HG02571 (cell line): ENCODE results near the gene CDC42BPA.
"Not testable (repeated sequence)": the region's sequence is repeated elsewhere in the genome, so short reads cannot be mapped to it uniquely, and the experiment has no call there.

Source experiments
- ATAC-seq: cut with Tn5 transposase; IDR thresholded peaks from one replicate; pipeline ENCODE4 v1.9.1; 2021; ENCODE audit warnings: mild to moderate bottlenecking, moderate library complexity; ENCODE audit not compliant: unreplicated experiment

CDC42BPA gene, protein sequence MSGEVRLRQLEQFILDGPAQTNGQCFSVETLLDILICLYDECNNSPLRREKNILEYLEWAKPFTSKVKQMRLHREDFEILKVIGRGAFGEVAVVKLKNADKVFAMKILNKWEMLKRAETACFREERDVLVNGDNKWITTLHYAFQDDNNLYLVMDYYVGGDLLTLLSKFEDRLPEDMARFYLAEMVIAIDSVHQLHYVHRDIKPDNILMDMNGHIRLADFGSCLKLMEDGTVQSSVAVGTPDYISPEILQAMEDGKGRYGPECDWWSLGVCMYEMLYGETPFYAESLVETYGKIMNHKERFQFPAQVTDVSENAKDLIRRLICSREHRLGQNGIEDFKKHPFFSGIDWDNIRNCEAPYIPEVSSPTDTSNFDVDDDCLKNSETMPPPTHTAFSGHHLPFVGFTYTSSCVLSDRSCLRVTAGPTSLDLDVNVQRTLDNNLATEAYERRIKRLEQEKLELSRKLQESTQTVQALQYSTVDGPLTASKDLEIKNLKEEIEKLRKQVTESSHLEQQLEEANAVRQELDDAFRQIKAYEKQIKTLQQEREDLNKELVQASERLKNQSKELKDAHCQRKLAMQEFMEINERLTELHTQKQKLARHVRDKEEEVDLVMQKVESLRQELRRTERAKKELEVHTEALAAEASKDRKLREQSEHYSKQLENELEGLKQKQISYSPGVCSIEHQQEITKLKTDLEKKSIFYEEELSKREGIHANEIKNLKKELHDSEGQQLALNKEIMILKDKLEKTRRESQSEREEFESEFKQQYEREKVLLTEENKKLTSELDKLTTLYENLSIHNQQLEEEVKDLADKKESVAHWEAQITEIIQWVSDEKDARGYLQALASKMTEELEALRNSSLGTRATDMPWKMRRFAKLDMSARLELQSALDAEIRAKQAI (N-terminal part only)

DNA sequence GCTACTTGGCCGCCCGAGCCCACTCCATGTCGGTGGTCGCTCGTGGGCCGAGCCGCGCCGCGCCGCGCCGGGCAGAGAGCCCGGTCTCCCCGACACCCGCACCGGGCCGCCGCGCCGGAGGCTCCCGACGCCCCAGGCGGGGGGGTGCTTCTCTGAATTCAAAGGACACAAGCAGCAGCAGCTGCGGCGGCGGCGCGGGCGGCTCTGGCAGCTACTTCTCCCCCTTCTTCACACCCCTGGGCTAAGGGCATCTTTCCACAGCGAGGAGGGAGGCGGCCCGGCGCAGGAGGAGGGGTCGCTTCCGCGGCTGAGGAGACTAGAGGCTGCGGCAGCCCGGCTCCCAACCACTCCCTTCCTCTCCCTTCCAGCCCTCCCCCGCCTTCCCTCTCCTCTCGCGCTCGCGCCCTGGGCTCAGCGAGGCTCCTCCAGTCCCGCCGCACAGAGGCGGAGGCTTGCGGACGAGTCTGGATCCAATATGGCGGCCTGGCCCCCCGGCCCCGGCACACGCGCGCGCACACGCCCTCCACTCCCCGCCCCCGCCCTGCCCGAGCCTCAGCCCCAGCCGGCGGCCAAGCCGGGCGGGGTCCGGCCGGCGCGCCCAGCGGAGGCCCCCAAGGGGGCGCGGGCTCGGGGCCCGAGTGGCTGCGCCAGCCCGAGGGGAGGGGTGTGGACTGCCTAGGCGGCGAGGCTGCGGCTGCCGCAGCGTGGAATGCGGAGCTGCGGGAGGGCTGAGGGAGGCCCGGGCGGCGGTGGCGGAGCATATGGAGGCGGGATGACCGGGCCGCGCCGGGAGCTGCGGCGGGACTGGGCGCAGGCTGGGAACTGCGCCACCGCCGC is at the start of gene CDC42BPA:
Gene CDC42BPA (minus strand): TSS at position 477 of the 837 bp plus-strand sequence. CDS start 1,310 bp downstream, outside the sequence.
- peak; percentile 38 for ATAC-seq

DNA sequence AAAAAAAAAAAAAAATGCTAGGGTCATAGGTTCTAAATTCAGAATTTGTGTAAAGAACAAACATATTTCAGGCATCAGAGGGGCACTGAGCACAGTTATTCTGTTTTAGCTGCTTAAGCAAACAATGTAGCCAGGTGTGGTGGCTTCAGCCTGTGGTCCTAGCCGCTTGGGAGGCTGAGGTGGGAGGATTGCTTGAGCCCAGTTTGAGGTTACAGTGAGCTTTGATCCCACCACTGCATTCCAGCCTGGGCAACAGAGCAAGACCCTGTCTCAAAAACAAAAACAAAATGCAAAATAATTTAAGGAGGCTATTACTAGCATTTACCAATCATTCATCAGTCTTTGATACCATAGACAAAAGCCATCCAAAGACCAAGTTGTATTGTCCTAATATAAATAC is 49.7 kb upstream of the CDC42BPA start:
- ATAC-seq = no peak

DNA sequence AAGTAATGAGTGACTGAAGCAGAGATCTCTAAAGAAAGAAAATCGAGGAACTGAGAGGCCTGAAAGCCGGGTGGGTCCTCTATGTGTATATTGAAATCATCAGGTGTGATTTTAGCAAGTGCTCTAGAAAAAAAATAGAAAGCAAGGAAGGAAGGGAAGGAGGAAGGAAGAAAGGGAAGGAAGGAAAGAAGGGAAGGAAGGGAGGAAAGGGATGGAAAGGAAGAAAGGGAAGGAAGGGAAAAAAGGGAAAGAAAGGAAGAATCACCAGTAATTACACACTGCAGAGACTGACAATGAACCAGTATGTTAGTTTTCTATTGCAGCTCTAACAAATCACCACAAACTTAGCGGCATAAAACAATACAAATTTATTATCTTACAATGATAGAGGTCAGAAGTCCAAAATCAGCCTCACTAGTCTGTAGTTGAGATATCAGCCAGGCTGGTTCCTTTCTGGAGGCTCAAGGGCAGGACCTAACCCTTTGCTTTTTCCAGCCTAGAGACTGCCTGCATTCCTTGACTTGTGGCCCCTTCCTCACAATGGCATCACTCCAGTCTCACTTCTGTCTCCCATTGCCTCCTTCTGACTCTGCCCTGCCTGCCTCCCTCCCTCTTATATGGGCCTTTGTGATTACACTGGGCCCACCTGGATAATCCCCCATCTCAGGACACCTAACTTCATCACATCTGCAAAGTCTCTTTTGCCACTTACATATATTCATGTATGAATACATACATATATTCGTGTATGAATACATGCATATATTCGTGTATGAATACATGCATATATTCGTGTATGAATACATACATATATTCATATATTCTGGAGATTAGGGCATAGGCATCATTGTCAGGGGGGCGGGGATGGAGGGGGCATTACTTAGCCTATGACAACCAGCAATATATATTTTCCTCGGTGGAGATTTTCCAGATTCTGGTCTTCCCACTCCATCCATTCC is 47.5 kb upstream of the CDC42BPA start:
- no peak for ATAC-seq

DNA sequence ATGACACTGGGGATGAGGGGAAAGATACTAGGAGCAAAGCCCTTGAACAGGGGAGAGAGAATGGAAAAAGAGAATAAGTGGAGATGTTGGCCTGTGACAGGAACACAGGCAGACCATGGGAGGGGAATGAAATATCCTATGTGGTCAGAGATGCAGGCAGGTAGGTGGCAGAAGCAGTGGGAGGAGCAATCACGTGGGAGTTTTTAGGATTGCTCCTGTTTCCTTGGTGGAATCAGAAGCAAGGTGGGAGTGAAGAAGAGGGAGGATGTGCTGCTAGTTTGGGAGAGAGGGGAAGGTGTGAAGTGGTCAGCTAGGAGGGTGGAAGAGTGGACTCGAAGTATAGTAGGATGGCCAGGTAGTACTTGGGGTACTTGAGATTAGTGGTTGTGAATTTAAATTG is 46.4 kb upstream of the CDC42BPA start:
- ATAC-seq = no peak

DNA sequence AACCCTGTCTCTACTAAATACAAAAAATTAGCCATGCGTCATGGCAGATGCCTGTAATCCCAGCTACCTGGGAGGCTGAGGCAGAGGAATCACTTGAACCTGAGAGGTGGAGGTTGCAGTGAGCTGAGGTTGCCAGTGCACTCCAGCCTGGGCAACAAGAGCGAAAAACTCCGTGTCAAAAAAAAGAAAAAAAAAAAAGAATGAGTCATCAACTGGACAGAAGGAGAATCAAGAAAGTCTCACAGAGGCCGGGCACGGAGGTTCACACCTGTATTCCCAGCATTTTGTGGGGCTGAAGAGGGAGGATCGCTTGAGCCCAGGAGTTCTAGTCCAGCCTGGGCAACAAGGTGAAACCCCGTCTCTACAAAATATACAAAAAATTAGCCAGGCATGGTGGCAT is 45.5 kb upstream of the CDC42BPA start:
- ATAC-seq = no peak

DNA sequence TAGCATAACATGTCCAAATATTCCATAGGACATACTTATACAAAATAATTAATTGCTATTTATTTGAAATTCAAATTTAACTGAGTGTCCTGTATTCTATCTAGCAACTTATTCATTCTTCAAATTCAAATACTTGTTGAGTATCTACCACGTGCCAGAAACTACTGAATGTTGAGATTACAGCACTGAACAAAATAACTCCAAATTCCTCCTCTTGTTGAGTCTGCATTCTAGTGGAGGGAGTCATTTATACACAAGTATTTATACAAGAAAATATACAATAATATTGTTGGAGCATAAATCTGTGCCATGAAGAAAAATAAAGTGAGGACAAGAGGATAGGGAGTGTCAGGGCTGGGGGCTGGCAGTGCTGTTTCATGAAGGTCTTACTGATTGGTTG is 43.7 kb upstream of the CDC42BPA start:
- no peak for ATAC-seq

DNA sequence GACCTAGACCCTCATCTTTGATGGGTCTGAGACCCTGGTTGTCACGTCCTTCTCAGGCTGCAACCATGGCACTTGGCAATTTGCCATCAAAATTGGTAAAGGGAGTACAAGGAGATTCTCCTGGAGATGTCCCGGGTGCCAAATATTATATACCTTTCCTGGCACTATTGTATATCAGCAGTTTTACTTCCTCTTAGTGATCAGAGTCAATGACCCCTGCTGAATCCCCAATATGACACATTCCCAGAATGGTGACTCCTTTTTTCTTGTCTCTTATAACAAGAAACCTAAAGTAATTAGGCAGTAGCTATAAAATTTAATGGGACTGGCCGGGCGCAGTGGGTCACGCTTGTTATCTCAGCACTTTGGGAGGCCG is 39.6 kb upstream of the CDC42BPA start:
- no peak for ATAC-seq

DNA sequence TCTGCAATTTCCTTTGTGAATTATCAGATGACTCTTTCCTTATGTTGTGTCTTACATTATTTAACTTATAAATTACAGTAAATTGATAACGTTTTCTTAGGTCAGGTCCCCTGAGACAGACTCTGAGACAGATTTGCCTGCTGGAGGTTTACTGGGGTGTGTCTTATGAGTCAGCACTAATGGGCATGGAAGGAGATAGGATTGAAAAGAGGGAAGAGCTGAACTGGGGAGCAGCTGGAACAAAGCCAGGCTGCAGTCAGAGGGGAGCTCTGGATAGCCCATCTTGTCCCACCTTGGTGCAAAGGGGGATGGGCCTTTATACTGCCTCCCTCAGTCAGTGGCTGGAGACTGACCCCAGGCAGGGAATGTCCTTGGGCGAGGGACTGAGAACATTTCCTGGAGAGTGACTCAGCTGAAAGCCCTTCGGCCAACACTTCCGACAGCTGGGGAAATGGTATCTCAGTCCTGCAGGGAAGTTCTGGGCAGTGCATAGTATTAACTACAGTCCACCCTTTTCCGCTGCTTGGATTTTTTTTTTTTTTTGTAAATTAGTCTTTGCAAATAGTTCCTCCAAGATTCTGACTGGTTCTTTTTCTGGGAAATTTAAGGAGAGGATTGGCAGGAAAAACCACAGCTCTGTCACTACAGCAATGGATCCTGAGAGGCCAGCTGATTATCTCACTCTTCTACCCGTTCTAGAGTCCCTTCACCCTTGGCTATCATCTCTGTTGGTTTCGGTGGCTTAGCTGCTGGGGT is 39.1 kb upstream of the CDC42BPA start:
- ATAC-seq = no peak

DNA sequence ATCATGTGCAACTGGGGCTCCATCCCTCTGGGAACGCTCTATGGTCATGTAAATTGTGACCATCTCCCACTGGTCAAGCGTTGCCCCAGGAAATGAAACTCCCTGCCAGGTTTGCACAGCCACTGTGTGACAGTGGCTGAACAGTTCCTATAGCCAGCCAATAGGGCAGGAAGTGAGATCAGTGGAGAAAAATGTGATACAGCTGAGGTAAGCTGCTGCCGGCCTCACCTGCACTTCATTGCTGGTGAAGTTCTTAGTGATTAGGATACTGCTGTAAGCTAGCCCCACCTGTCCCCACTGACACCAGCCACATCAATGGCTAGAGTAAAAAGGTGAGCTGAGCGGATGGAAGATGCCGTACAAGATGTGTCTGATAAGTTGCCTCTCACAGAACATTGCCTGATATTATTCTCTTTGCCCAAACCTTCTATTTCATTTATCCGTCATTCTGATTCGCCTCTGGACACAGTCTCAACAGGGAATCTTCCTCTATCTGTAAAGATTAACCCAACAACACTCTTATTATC is 38.4 kb upstream of the CDC42BPA start:
- no peak for ATAC-seq

DNA sequence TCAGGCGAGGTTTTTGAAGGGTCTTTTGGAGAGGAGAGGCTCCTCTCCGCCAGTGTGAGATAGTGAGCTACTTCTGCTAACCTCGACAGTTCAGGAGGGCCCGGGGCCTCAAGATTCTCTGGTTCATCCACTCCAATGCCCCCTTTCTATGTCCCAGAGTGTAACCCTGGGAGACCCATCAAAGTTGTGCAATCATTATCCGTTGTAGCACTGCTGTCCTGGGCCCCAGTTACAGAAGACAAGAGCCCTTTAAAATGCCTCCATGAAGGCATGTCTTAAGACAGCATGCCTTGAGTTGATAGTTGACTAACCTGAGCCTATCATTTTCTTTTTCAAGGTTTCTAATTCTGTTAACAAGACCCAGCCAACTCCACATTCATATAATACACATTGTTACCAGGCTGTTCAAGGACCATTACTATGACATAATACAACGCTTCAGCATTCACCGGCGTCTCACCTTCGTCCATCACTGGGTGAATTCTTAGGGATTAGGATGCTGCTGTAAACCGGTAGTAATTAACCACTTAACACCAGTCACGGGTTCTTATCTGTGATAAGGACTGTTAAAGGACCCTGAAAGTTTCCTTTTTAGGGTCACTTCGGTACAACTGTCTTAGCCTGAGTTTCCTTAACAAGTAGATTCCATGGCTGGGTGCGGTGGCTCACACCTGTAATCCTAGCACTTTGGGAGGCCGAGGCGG is 37.4 kb upstream of the CDC42BPA start:
- ATAC-seq = no peak

DNA sequence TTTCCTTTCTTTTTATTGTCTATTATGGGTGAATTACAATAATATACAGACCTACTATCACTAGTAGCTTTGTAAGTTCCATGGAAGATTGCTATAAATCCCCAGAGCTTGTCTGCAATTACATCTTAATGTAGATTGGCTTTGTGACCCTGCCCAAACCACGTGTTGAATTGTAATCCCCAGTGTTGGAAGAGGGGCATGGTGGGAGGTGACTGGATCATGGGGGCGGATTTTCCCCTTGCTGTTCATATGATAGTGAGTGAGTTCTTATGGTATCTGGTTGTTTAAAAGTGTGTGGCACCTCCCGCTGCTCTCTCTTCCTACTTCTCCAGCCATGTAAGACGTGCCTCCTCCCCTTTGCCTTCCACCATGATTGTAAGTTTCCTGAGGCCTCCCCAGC is 34.9 kb upstream of the CDC42BPA start:
- no peak for ATAC-seq

DNA sequence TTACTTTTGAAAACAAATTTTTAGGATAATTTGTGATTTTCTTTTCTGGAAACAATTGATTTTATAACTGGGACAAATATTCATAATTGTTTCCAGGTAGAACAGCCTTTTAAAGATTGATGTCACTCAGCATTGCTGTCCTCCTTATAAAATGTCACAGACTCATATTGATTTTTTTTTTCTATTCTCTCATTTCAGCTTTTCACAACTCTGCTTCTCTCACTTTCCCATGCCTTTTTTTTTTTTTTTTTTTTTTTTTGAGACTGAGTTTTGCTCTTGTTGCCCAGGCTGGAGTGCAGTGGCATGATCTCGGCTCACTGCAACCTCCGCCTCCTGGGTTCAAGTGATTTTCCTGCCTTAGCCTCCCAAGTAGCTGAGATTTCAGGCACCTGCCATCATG is 33.9 kb upstream of the CDC42BPA start:
- ATAC-seq = not testable (repeated sequence)

DNA sequence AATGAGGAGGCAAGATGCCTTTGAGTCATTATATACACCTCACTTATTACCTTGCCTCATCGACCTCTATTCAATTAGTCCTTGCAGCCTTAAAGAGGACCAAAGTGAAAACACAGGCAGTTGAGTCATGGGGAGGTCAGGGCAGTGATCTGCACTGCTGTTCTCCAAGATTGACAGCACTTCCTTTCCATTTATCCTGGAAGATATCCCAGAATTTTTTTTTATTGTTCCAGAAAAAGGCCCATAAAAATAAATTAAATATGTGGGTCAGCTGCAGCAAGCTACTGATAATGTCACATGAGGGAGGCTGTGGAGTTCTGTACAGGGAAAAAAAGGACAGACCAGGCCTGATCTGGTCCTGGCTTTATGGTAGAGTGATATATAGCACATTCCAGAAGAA is 33.2 kb upstream of the CDC42BPA start:
- no peak for ATAC-seq

DNA sequence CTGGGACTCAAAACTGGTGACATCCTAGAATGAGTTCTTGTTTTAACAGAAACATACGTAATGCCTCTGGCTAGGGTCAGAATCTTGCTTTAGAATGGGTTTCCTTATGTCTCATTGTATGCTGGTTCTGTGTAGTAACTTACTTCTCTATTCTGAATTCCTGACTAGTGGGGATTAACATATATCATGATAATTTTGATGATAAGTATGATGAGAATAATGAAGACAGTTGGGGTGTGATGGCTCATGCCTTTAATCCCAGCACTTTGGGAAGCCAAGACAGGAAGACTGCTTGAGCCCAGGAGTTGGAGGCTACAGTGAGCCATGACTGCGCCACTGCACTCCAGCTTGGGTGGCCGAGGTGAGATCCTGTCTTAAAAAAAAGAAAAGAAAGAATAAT is 31.7 kb upstream of the CDC42BPA start:
- no peak for ATAC-seq

DNA sequence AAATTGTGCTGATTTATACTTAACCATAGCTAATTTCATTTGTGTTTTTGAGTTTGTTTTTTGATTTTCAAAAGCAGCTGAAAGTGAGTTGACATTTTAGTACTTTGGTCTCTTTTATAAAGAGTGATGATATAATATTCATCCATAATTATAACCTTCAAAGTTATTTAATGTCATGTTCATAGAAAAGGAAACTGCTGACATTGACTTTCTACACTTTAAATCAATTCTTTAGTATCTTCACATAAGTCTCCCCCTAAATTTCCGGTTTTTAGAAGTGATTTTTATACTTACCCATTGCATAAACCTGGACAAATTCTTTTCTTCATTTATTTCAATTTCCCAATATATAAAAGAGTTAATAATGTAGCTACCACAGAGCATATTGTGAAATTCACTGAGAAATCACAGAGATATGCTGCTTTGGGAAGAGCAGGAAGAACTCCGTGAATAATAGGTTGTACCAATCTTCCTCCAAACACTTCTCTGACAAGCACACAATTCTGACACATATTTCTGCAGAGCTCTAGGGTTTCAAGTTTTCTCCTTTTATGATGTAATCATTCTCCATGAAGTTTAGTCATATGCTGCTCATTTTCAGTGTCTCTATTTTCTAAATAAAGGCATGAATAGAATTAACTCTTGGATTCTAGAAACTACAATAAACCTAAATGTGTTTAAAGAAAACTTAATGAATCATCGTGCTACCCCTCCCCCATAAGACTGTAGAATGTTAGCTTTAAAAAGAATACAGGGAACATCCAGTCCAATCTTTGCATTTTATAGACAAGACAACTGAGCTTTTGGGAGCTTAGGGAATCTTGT is 25.6 kb upstream of the CDC42BPA start:
- no peak for ATAC-seq

DNA sequence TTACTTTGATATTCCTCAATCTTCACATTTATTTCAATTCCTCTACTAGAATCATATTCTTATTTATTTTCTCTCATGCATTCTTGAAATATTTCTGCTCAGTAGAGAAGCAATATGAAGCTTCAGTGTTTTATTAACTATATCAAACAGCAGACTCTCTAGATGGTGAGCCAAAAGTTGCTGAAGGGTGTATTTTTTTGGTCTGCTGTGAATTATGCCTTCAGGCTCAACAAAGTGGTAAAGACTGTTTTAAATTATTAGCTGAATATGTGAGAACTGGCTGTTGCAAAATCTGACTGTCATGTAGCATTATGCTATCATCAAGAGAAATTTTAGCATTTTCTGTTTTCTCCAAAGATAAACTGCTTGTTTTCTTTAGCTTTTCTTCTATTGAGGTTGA is 24.9 kb upstream of the CDC42BPA start:
- ATAC-seq = no peak

DNA sequence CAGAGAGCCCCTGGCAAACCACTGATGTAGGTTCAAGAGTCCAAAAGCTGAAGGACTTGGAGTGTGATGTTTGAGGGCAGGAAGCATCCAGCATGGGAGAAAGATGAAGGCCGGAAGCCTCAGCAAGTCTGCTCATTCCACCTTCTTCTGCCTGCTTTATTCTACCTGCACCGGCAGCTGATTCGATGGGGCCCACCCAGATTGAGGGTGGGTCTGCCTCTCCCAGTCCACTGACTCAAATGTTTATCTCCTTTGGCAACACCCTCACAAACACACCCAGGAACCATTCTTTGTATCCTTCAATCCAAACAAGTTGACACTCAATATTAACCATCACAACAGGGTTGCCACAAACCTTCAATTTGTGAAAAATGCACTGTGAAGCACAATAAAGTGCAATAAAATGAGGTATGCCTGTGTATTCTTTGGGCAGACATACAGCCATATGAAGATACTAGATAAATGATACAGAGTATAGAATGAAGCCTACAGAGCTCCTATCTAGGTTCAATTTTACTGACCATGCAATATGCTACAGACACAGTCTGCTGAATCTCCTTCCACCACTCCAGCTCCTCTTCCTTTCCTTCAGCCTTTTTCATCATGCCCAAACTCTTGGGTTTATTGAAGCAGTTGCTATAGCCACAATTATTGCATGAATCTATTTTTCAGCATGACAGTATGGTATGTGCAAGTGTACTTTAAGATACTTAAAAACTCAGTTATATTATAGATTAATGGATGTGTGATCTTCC is 24.0 kb upstream of the CDC42BPA start:
- ATAC-seq = no peak
